KMS-11 (cell line): ENCODE measurements around the gene PPP1R1C.

ENCODE experiments used
- H2AFZ ChIP-seq: fragments of 200-600 bp; sonication (generic); 2 replicates; pipeline ENCODE4 v1.6.1; 2016; ENCODE audit warnings: antibody characterized with exemption, mixed run types, low read depth
- H3K27ac ChIP-seq: fragments of 200-600 bp; sonication (generic); 2 replicates; pipeline ENCODE4 v1.6.1; 2016; ENCODE audit warnings: mild to moderate bottlenecking, mixed run types
- H3K27me3 ChIP-seq: fragments of 200-600 bp; sonication (generic); 2 replicates; pipeline ENCODE4 v1.6.1; 2017; ENCODE audit warnings: mild to moderate bottlenecking, low read depth, mixed run types, moderate library complexity; ENCODE audit not compliant: insufficient read depth
- H3K36me3 ChIP-seq: fragments of 200-600 bp; sonication (generic); 2 replicates; pipeline ENCODE4 v1.6.1; 2017; ENCODE audit warnings: mild to moderate bottlenecking, mixed run types; ENCODE audit not compliant: insufficient read depth
- H3K4me1 ChIP-seq: fragments of 200-600 bp; sonication (generic); 2 replicates; pipeline ENCODE4 v1.6.1; 2016; ENCODE audit warnings: mild to moderate bottlenecking, low read depth, mixed run types; ENCODE audit not compliant: poor library complexity, severe bottlenecking
- H3K4me2 ChIP-seq: fragments of 200-600 bp; sonication (generic); 2 replicates; pipeline ENCODE4 v1.7.0; 2016; ENCODE audit warnings: mild to moderate bottlenecking, mixed run types
- H3K4me3 ChIP-seq: fragments of 200-600 bp; sonication (generic); IDR thresholded peaks from 2 replicates; pipeline ENCODE4 v1.6.1; 2017; ENCODE audit warnings: low read depth, low read length, mixed read lengths; ENCODE audit not compliant: insufficient read depth
- H3K79me2 ChIP-seq: fragments of 200-600 bp; sonication (generic); 2 replicates; pipeline ENCODE4 v1.6.1; 2016; ENCODE audit warnings: low read depth, mixed run types; ENCODE audit not compliant: insufficient read depth
- H3K9ac ChIP-seq: fragments of 200-600 bp; sonication (generic); 2 replicates; pipeline ENCODE4 v1.6.1; 2016; ENCODE audit warnings: mild to moderate bottlenecking, mixed run types
- H4K20me1 ChIP-seq: fragments of 200-600 bp; sonication (generic); 2 replicates; pipeline ENCODE4 v1.6.1; 2016; ENCODE audit warnings: mild to moderate bottlenecking, mixed run types; ENCODE audit not compliant: insufficient read depth
- CTCF ChIP-seq: fragments of 200-600 bp; sonication (generic); conservative IDR thresholded peaks from 2 replicates; pipeline ENCODE4 v1.6.1; 2017; ENCODE audit warnings: low read depth, mild to moderate bottlenecking, antibody characterized with exemption, low read length, moderate library complexity, mixed read lengths

PPP1R1C gene

GRCh38 chr2:181999911-182000310 is 14.3 kb downstream of the PPP1R1C start:
- no peak overlapping the region for H2AFZ ChIP-seq

GRCh38 chr2:182004945-182005520 is 19.4 kb downstream of the PPP1R1C start:
- no peak for TF ChIP-seq CTCF
- no peak overlapping the region for H3K4me2 ChIP-seq
- no peaks in the 10 kb centered on the region for H3K27me3 ChIP-seq

More at GRCh38 chr2:181999911-182000310, 14.3 kb downstream of the PPP1R1C start:
- TF ChIP-seq CTCF = no peak
- Histone ChIP-seq H4K20me1 (no peaks in the 10 kb centered on the region), H3K36me3 (no peaks in the 10 kb centered on the region), H3K27me3 (no peaks in the 10 kb centered on the region), H3K4me1 (no peaks in the 10 kb centered on the region), H3K79me2 (no peaks in the 10 kb centered on the region), H3K4me2 (no peak overlapping the region), H3K27ac (no peak overlapping the region), H3K4me3 (no peak overlapping the region), H3K9ac (no peak overlapping the region)

GRCh38 chr2:182006595-182007341 is 21.1 kb downstream of the PPP1R1C start:
- no peaks in the 10 kb centered on the region for H3K36me3 ChIP-seq
- no peaks in the 10 kb centered on the region for H4K20me1 ChIP-seq
- no peak overlapping the region for H3K4me3 ChIP-seq
- no peak overlapping the region for H2AFZ ChIP-seq
- TF ChIP-seq CTCF = no peak
- H3K27me3 ChIP-seq = no peaks in the 10 kb centered on the region
- no peaks in the 10 kb centered on the region for H3K4me1 ChIP-seq
- H3K27ac ChIP-seq = no peak overlapping the region
- H3K9ac ChIP-seq = no peak overlapping the region
- no peaks in the 10 kb centered on the region for H3K79me2 ChIP-seq
- H3K4me2 ChIP-seq = no peak overlapping the region

More at GRCh38 chr2:182004945-182005520, 19.4 kb downstream of the PPP1R1C start:
- no peak overlapping the region for H3K4me3 ChIP-seq
- no peak overlapping the region for H3K27ac ChIP-seq
- no peaks in the 10 kb centered on the region for H3K4me1 ChIP-seq
- no peak overlapping the region for H2AFZ ChIP-seq
- H3K9ac ChIP-seq = no peak overlapping the region
- H3K36me3 ChIP-seq = no peaks in the 10 kb centered on the region
- no peaks in the 10 kb centered on the region for H3K79me2 ChIP-seq
- no peaks in the 10 kb centered on the region for H4K20me1 ChIP-seq

- no peaks in the 10 kb centered on the region for H4K20me1 ChIP-seq
- H3K4me2 ChIP-seq = no peak overlapping the region
- H3K4me1 ChIP-seq = no peaks in the 10 kb centered on the region
- no peak overlapping the region for H3K9ac ChIP-seq
- TF ChIP-seq CTCF = no peak
- no peak overlapping the region for H3K4me3 ChIP-seq
- H2AFZ ChIP-seq = no peak overlapping the region
- no peak overlapping the region for H3K27ac ChIP-seq
- H3K36me3 ChIP-seq = no peaks in the 10 kb centered on the region
- no peaks in the 10 kb centered on the region for H3K79me2 ChIP-seq
- no peaks in the 10 kb centered on the region for H3K27me3 ChIP-seq
These were observed 28.6 kb downstream of the PPP1R1C start for GRCh38 chr2:182014284-182014683.
